B cell (primary cell): ENCODE data around the gene CAV2. TPM values are rescaled to one million over a fixed set of nuclear protein-coding genes. Genes with fewer than 3 reads are reported as not detected.

Experiments used
- ATAC-seq: fragments of 200-7000 bp; cut with Tn5 transposase; one replicate; pipeline ENCODE4 v1.10.0; 2021; ENCODE audit warnings: low read depth, mild to moderate bottlenecking, moderate number of reproducible peaks, moderate library complexity
- CTCF ChIA-PET: fragments of 350-600 bp; sonication (Branson Sonifier 250); formaldehyde crosslinking; loops from one replicate; lab custom pipeline; 2021; ENCODE audit warnings: antibody characterized with exemption, inconsistent platforms; lab: Charles Lee
- POLR2A ChIA-PET: fragments of 350-600 bp; sonication (Branson Sonifier 250); formaldehyde crosslinking; loops from one replicate; lab custom pipeline; 2021; ENCODE audit warnings: antibody characterized with exemption; lab: Charles Lee
- DNase-seq: peaks from one replicate; pipeline ENCODE4 v3.0.0; 2013
- H2AFZ ChIP-seq: 2 replicates; pipeline ENCODE4 v1.6.1; 2012; ENCODE audit warnings: mild to moderate bottlenecking, low read depth, low read length; ENCODE audit not compliant: insufficient read depth, poor library complexity, severe bottlenecking
- H3K27ac ChIP-seq, 2 donors: 1 replicate in 1 of 2; 2 replicates in 1 of 2; pipeline ENCODE4 v1.5.1; 2012 to 2013; ENCODE audit warnings: low read length in 2 of 2, mild to moderate bottlenecking in 2 of 2, moderate library complexity in 1 of 2
- H3K27me3 ChIP-seq, 4 experiments: fragments of 200-600 bp in 1 of 4; sonication (generic) in 1 of 4; replicated peaks in 1 of 4; 1 replicate in 2 of 4; 2 replicates in 2 of 4; pipeline versions ENCODE4 v1.6.1 to v1.7.0; 2013 to 2016; ENCODE audit warnings: low read length in 3 of 4, mild to moderate bottlenecking in 2 of 4, mixed read lengths in 1 of 4, moderate library complexity in 1 of 4; ENCODE audit not compliant: insufficient read depth in 4 of 4, control insufficient read depth in 3 of 4; ENCODE audit errors: control extremely low read depth in 1 of 4
- H3K36me3 ChIP-seq, 2 experiments: replicated peaks in 1 of 2; 1 replicate in 1 of 2; 2 replicates in 1 of 2; pipeline versions ENCODE4 v1.6.1 to v1.7.1; 2013; ENCODE audit warnings: low read length in 1 of 2; ENCODE audit not compliant: insufficient read depth in 2 of 2, control insufficient read depth in 1 of 2; ENCODE audit errors: control extremely low read depth in 1 of 2, extremely low read depth in 1 of 2
- H3K4me1 ChIP-seq, 2 donors: fragments of 200-600 bp in 1 of 2; sonication (generic) in 1 of 2; 1 replicate in 1 of 2; 2 replicates in 1 of 2; pipeline versions ENCODE4 v1.5.1 to v1.6.1; 2013 to 2017; ENCODE audit warnings: low read length in 2 of 2; ENCODE audit not compliant: control insufficient read depth in 2 of 2, insufficient read depth in 2 of 2
- H3K4me2 ChIP-seq: replicated peaks from 2 replicates; pipeline ENCODE3; 2012; ENCODE audit warnings: mild to moderate bottlenecking, low read depth, low read length; ENCODE audit not compliant: poor library complexity, severe bottlenecking
- H3K4me3 ChIP-seq, 5 experiments: fragments of 200-600 bp in 1 of 5; sonication (generic) in 1 of 5; 1 replicate in 3 of 5; 2 replicates in 2 of 5; pipeline versions ENCODE4 v1.5.1 to v1.7.0; 2011 to 2016; ENCODE audit warnings: low read length in 4 of 5, mild to moderate bottlenecking in 4 of 5, low read depth in 2 of 5, control low read depth in 1 of 5, moderate library complexity in 1 of 5; ENCODE audit not compliant: insufficient read depth in 1 of 5; ENCODE audit errors: control extremely low read depth in 1 of 5, extremely low read depth in 1 of 5
- H3K79me2 ChIP-seq: fragments of 200-600 bp; sonication (generic); one replicate; pipeline ENCODE4 v1.6.0; 2016; ENCODE audit warnings: low read length; ENCODE audit not compliant: control insufficient read depth, insufficient read depth
- H3K9ac ChIP-seq: fragments of 200-600 bp; sonication (generic); 2 replicates; pipeline ENCODE4 v1.6.1; 2017; ENCODE audit warnings: mild to moderate bottlenecking, low read length, moderate library complexity
- H3K9me3 ChIP-seq, 3 donors: one replicate each; pipeline versions ENCODE4 v1.6.1 to v1.7.1; 2013; ENCODE audit warnings: low read length in 2 of 3; ENCODE audit not compliant: control insufficient read depth in 2 of 3, insufficient read depth in 1 of 3; ENCODE audit errors: control extremely low read depth in 1 of 3
- H4K20me1 ChIP-seq: 2 replicates; pipeline ENCODE4 v1.6.0; 2012; ENCODE audit warnings: mild to moderate bottlenecking, low read length; ENCODE audit not compliant: insufficient read depth, control insufficient read depth, poor library complexity, severe bottlenecking
- H3K27ac Mint-ChIP-seq: one replicate; pipeline ENCODE4 v1.8.0; 2021; ENCODE audit warnings: mixed read lengths
- H3K27me3 Mint-ChIP-seq: one replicate; pipeline ENCODE4 v1.8.0; 2021; ENCODE audit warnings: mixed read lengths
- H3K4me1 Mint-ChIP-seq: one replicate; pipeline ENCODE4 v1.8.0; 2021; ENCODE audit warnings: mixed read lengths
- H3K4me3 Mint-ChIP-seq: one replicate; pipeline ENCODE4 v1.8.0; 2021; ENCODE audit warnings: mixed read lengths
- H3K9me3 Mint-ChIP-seq: one replicate; pipeline ENCODE4 v1.8.0; 2022; ENCODE audit warnings: mixed read lengths; ENCODE audit not compliant: insufficient read depth
- CTCF ChIP-seq: fragments of 200-600 bp; IDR thresholded peaks from one replicate; pipeline ENCODE4 v1.8.0; 2022; ENCODE audit warnings: antibody characterized with exemption, mild to moderate bottlenecking
- EZH2 ChIP-seq: IDR thresholded peaks from 2 replicates; pipeline ENCODE4 v1.6.1; 2012; ENCODE audit warnings: borderline replicate concordance, low read depth, mild to moderate bottlenecking, moderate library complexity, low read length; ENCODE audit not compliant: insufficient read depth, poor library complexity, severe bottlenecking
- WGBS: methylation state at CpG from one replicate; pipeline ENCODE4 v1.1.5; 2013; ENCODE audit warnings: missing lambda C conversion rate; ENCODE audit not compliant: insufficient coverage; 5-methylcytosine and 5-hydroxymethylcytosine counted together
- intact Hi-C: fragments of 100-400 bp; cut with micrococcal nuclease; formaldehyde crosslinking; loops from one replicate; pipeline ENCODE4 v1.10.0; 2022
- polyA plus RNA-seq: library from polyadenylated mRNA; depleted of rRNA; stranded (reverse); fragments of >200 nt; gene quantifications from 2 replicates; pipeline ENCODE4 v1.2.3, GENCODE V29; 2012
- total RNA-seq, 2 donors: library from RNA; stranded (reverse); fragments of 120-200 nt in 1 of 2; gene quantifications; 1 replicate in 1 of 2; 2 replicates in 1 of 2; pipeline versions ENCODE4 v1.2.3 to v1.2.4, GENCODE V29; 2013 to 2022

CAV2 gene
- total and polyA plus RNA-seq, 2 donors (not counting 1 experiment from before 2014, with no cell fraction given): not detected

DNA sequence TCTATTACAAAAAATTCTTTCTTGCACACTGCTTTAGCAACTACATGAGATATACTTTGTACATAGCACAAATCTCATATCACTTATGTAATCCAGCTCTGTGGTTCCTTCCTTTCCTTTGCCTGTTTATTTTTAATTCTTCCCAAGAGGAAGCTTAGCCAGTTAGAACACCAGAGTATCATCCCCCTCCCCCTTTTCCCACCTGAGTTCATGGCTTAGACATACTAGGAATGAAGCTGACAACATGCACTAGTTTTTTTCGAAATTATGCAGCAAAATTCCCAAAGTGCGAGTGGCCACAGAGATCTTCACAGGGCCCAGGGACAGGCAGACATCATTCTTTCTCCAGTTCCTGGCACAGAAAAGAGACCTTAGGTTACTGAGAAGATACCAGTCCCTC, 43.1 kb downstream of the CAV2 start:
- peaks cover 24% of the 10 kb centered on the region for H3K27me3 Mint-ChIP-seq
- H3K79me2 ChIP-seq: no peaks in the 10 kb centered on the region
- WGBS: 92% methylated on average over 2 of the region's 2 CpGs

DNA sequence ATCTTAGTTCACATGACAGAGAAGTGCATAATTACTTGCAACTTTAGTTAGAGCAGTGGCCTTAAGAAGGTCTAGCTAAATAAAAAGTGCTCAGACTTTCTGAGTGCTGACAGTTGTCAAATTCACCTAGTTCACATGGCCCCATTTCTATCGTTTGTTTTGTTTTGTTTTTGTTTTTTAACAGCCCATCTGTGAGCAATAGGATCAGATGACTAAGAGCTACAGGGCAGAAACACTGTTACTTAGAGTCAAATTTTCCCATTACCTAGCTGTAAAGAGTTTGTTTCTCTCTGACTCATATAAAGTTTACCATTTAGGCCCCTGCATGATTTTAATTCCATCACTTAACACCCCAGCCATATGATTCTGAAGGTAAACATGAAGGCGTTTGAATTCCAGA, 44.1 kb downstream of the CAV2 start:
- Histone ChIP-seq H3K9ac (no peak overlapping the region), H3K4me1 (peaks cover 5 to 6% of the 10 kb centered on the region in 2 donors), H3K4me3 (no peak overlapping the region), H3K9me3 (peaks cover 0 to 3% (median 0%) of the 10 kb centered on the region in 3 donors), H3K36me3 (no peaks in the 10 kb centered on the region), H2AFZ (no peak overlapping the region), H3K27me3 (no peaks in the 10 kb centered on the region), H4K20me1 (no peaks in the 10 kb centered on the region), H3K4me2 (no peak overlapping the region), H3K79me2 (no peaks in the 10 kb centered on the region), H3K27ac (no peak overlapping the region)
- Mint-ChIP-seq H3K9me3 (peaks cover 2% of the 10 kb centered on the region), H3K27me3 (peaks cover 18% of the 10 kb centered on the region), H3K4me1 (peaks cover 6% of the 10 kb centered on the region), H3K27ac (no peak overlapping the region), H3K4me3 (no peak overlapping the region)
- TF ChIP-seq CTCF: no peak
- TF ChIP-seq EZH2: no peak
- CTCF ChIA-PET: interaction anchor here (1.2 to 1.8 kb wide), 2 partner anchors 11 to 18 kb away, joined by 3 to 7 read pairs; no protein-coding TSS in a partner anchor
- 100% methylated on average over 1 of the region's 2 CpGs for WGBS
- no peak for ATAC-seq
- intact Hi-C loops: no loop called here
- POLR2A ChIA-PET: no interaction called here
- DNase-seq: no peak

More for the DNA sequence above, 43.1 kb downstream of the CAV2 start:
- DNase-seq (no peak), ATAC-seq (no peak)
- Mint-ChIP-seq H3K4me1 (no peaks in the 10 kb centered on the region), H3K27ac (no peak overlapping the region), H3K9me3 (peaks cover 2% of the 10 kb centered on the region), H3K4me3 (no peak overlapping the region)
- Histone ChIP-seq H3K27me3 (no peaks in the 10 kb centered on the region), H4K20me1 (no peaks in the 10 kb centered on the region), H3K4me1 (no peaks in the 10 kb centered on the region), H3K36me3 (no peaks in the 10 kb centered on the region), H3K9ac (no peak overlapping the region), H3K4me3 (no peak overlapping the region), H3K4me2 (no peak overlapping the region), H3K9me3 (peaks cover 0 to 3% (median 0%) of the 10 kb centered on the region in 3 donors), H3K27ac (no peak overlapping the region), H2AFZ (no peak overlapping the region)
- ChIA-PET POLR2A (no interaction called here), CTCF (interaction anchor here (0.6 kb wide), 1 partner anchor 379 kb away, joined by 3 read pairs; no protein-coding TSS in a partner anchor)
- intact Hi-C loops: no loop called here
- TF ChIP-seq CTCF: no peak
- no peak for TF ChIP-seq EZH2
